OCI-LY7 (cell line): ENCODE measurements around the gene TMEM72. TPM values are rescaled to one million over a fixed set of nuclear protein-coding genes. Genes with fewer than 3 reads are reported as not detected.

Experiments used
- BruUV-seq: library from RNA; stranded (reverse); fragments of 400-500 nt; replicated peaks from 2 replicates; lab custom pipeline; 2021; lab: Mats Ljungman, UMichigan
- CTCF ChIA-PET: fragments of 300-600 bp; sonication (Branson Sonifier 250); formaldehyde crosslinking; loops from one replicate; lab custom pipeline; 2022; ENCODE audit warnings: antibody characterized with exemption; ENCODE audit not compliant: unreplicated experiment; lab: Charles Lee
- POLR2A ChIA-PET: fragments of 300-600 bp; sonication (Branson Sonifier 250); formaldehyde crosslinking; loops from one replicate; lab custom pipeline; 2022; ENCODE audit warnings: antibody characterized with exemption; lab: Charles Lee
- DNase-seq: peaks from one replicate; pipeline ENCODE4 v3.0.0-alpha.2; 2015; ENCODE audit warnings: low spot score
- H2AFZ ChIP-seq: fragments of 200-600 bp; sonication (generic), shearing (Covaris generic); 2 replicates; pipeline ENCODE4 v1.6.1; 2014; ENCODE audit warnings: mild to moderate bottlenecking, antibody characterized with exemption, low read length, moderate library complexity
- H3K27ac ChIP-seq: fragments of 200-600 bp; sonication (generic); 2 replicates; pipeline ENCODE4 v1.5.1; 2014; ENCODE audit warnings: mixed run types, low read depth, mild to moderate bottlenecking, moderate library complexity, low read length, inconsistent platforms; ENCODE audit not compliant: poor library complexity, severe bottlenecking
- H3K36me3 ChIP-seq: fragments of 200-600 bp; sonication (generic); 2 replicates; pipeline ENCODE4 v1.6.1; 2014; ENCODE audit warnings: mild to moderate bottlenecking, antibody characterized with exemption, low read length, moderate library complexity, mixed read lengths; ENCODE audit not compliant: insufficient read depth
- H3K4me1 ChIP-seq: fragments of 200-600 bp; sonication (generic); 2 replicates; pipeline ENCODE4 v1.5.1; 2014; ENCODE audit warnings: mild to moderate bottlenecking, low read length; ENCODE audit not compliant: insufficient read depth, poor library complexity, severe bottlenecking
- H3K4me2 ChIP-seq: fragments of 200-600 bp; sonication (generic); 2 replicates; pipeline ENCODE4 v1.6.1; 2014; ENCODE audit warnings: mild to moderate bottlenecking, low read length
- H3K4me3 ChIP-seq: fragments of 200-600 bp; sonication (generic); 2 replicates; pipeline ENCODE4 v1.5.1; 2014; ENCODE audit warnings: mild to moderate bottlenecking, low read depth, low read length; ENCODE audit not compliant: poor library complexity, severe bottlenecking
- H3K79me2 ChIP-seq: fragments of 200-600 bp; sonication (generic); 2 replicates; pipeline ENCODE4 v1.6.1; 2016; ENCODE audit warnings: low read depth, mild to moderate bottlenecking, low read length, moderate library complexity, mixed read lengths; ENCODE audit not compliant: insufficient read depth
- H3K9me2 ChIP-seq: fragments of 200-600 bp; sonication (generic); 2 replicates; pipeline ENCODE4 v1.6.1; 2016; ENCODE audit warnings: mild to moderate bottlenecking, low read length, mixed read lengths; ENCODE audit not compliant: insufficient read depth
- H3K9me3 ChIP-seq: fragments of 200-600 bp; sonication (generic); 2 replicates; pipeline ENCODE4 v1.6.1; 2014; ENCODE audit warnings: mild to moderate bottlenecking, mixed run types, low read length, mixed read lengths
- H4K20me1 ChIP-seq: fragments of 200-600 bp; sonication (generic); 2 replicates; pipeline ENCODE4 v1.6.1; 2014; ENCODE audit warnings: mild to moderate bottlenecking, antibody characterized with exemption, low read length, moderate library complexity, mixed read lengths; ENCODE audit not compliant: insufficient read depth
- EZH2phosphoT487 ChIP-seq: fragments of 200-600 bp; sonication (generic); IDR thresholded peaks from 2 replicates; pipeline ENCODE4 v1.6.1; 2018; ENCODE audit warnings: low read depth, borderline replicate concordance, mild to moderate bottlenecking, mixed run types, antibody characterized with exemption, low read length, moderate library complexity, mixed read lengths
- intact Hi-C: fragments of 100-400 bp; cut with micrococcal nuclease; formaldehyde crosslinking; loops from one replicate; pipeline ENCODE4 v1.10.0; 2022; ENCODE audit not compliant: unreplicated experiment
- total RNA-seq, 2 experiments: library from RNA; depleted of rRNA in 1 of 2; stranded (reverse); fragments of >200 nt in 1 of 2; shearing (Covaris generic) in 1 of 2; gene quantifications; 2 replicates each; pipeline ENCODE4 v1.2.3, GENCODE V29; 2014 to 2022
- TF ChIP-seq, protein P1 (sequence below): fragments of 200-600 bp; sonication (generic); conservative IDR thresholded peaks from 2 replicates; pipeline ENCODE4 v1.5.1; 2014; ENCODE audit warnings: mild to moderate bottlenecking, antibody characterized with exemption, low read length, moderate library complexity, mixed read lengths

Gene TMEM72
- total RNA-seq, 2 experiments from 2014 or later: not detected

DNA sequence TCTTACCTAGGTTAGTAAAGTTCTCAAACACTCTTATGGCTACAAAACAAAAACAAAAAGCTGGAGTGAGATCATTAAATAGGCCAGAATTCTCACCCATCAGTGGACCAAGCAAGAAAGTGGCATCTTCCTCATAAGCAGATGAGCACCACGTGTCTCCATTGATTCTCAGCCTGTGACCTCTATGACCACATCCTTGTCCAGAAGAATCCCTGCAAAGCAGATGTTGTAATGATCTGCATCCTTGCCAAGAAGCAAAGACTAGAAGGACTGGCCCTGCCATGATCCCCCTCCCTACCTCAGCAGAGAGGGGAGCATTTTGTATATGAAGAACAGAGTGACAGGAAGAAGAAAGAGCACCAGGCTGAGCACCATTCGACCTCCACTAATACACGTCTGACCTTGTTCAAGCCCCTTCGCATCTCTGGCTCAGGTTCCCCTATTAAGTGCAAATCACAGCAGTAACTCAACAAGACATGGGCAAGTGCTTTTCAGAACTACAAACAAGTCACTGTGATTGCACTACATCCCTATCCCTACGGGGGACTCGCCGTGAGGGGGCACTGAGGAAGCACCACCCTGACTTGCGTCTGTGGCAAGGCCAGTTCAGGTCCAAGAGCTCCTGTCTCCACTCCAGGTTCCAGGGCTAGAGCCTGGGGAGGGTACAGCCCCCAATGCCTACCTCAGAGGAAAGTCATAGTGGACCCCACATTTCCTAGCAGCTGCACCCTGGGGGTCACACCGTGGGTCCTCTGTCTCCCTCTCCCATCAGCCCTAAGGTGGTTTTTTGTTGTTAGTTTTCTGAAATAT is 26.3 kb downstream of the TMEM72 start:
- Histone ChIP-seq H3K4me3 (no peak overlapping the region), H3K79me2 (no peaks in the 10 kb centered on the region), H2AFZ (no peak overlapping the region), H3K9me2 (no peaks in the 10 kb centered on the region), H3K4me2 (no peak overlapping the region), H4K20me1 (no peaks in the 10 kb centered on the region), H3K27ac (no peak overlapping the region), H3K4me1 (no peaks in the 10 kb centered on the region), H3K36me3 (no peaks in the 10 kb centered on the region), H3K9me3 (no peaks in the 10 kb centered on the region)
- POLR2A ChIA-PET: interaction anchor here (0.7 kb wide), 1 partner anchor 108 kb away, joined by 4 read pairs; no protein-coding TSS in a partner anchor
- DNase-seq: no peak
- no TSS peak for BruUV-seq
- intact Hi-C loops: no loop called here
- TF ChIP-seq, protein P1, sequence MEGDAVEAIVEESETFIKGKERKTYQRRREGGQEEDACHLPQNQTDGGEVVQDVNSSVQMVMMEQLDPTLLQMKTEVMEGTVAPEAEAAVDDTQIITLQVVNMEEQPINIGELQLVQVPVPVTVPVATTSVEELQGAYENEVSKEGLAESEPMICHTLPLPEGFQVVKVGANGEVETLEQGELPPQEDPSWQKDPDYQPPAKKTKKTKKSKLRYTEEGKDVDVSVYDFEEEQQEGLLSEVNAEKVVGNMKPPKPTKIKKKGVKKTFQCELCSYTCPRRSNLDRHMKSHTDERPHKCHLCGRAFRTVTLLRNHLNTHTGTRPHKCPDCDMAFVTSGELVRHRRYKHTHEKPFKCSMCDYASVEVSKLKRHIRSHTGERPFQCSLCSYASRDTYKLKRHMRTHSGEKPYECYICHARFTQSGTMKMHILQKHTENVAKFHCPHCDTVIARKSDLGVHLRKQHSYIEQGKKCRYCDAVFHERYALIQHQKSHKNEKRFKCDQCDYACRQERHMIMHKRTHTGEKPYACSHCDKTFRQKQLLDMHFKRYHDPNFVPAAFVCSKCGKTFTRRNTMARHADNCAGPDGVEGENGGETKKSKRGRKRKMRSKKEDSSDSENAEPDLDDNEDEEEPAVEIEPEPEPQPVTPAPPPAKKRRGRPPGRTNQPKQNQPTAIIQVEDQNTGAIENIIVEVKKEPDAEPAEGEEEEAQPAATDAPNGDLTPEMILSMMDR: no peak
- TF ChIP-seq EZH2phosphoT487: no peak
- CTCF ChIA-PET: no interaction called here

DNA sequence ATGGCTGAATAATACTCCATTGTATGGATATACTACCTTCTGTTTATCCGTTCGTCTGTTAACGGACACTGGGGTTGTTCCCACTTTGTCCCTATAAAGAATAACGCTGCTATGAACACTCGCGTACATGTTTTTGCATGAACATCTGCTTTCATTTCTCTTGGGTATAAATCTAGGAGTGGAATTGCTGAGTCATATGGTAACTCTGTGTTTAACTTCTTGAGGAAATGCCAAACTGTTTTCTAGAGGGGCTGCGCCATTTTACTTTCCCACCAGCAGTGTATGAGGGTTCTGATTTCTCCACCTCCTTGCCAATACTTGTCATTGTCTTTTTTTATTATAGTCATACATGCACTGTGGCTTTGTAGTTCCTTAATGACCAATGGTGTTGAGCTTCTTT is 27.8 kb downstream of the TMEM72 start:
- H2AFZ ChIP-seq: no peak overlapping the region
- DNase-seq: no peak
- no peaks in the 10 kb centered on the region for H3K36me3 ChIP-seq
- no peaks in the 10 kb centered on the region for H3K9me2 ChIP-seq
- ChIA-PET POLR2A (interaction anchor here (0.7 kb wide), 1 partner anchor 177 kb away, joined by 3 read pairs; no protein-coding TSS in a partner anchor), CTCF (no interaction called here)
- H3K79me2 ChIP-seq: no peaks in the 10 kb centered on the region
- no peaks in the 10 kb centered on the region for H3K9me3 ChIP-seq
- no peak overlapping the region for H3K4me2 ChIP-seq
- H3K4me1 ChIP-seq: no peaks in the 10 kb centered on the region
- no peak overlapping the region for H3K4me3 ChIP-seq
- no TSS peak for BruUV-seq
- TF ChIP-seq, protein P1: no peak
- no peak for TF ChIP-seq EZH2phosphoT487
- intact Hi-C loops: no loop called here
- H3K27ac ChIP-seq: no peak overlapping the region
- H4K20me1 ChIP-seq: no peaks in the 10 kb centered on the region
